AG04449 (cell line): ENCODE data around the gene RANBP10.

Experiments used
- CTCF ChIA-PET: fragments of 350-600 bp; formaldehyde crosslinking; extraction: SDS; loops from one replicate; lab custom pipeline; 2021; ENCODE audit warnings: antibody characterized with exemption; lab: Yijun Ruan, JAX
- POLR2A ChIA-PET: fragments of 400-600, 350-600 bp; formaldehyde crosslinking; extraction: SDS; loops from one replicate; lab custom pipeline; 2020; ENCODE audit warnings: antibody characterized with exemption, inconsistent platforms; lab: Yijun Ruan, JAX
- DNase-seq: peaks from one replicate; pipeline ENCODE4 v3.0.0-alpha.2; 2010; ENCODE audit warnings: low read depth, low spot score
- H3K4me3 ChIP-seq: 2 replicates; pipeline ENCODE4 v1.5.1; 2011; ENCODE audit warnings: low read depth, mild to moderate bottlenecking, control low read depth, low read length
- CTCF ChIP-seq: IDR thresholded peaks from one replicate; pipeline ENCODE4 v1.5.1; 2011; ENCODE audit warnings: mild to moderate bottlenecking, moderate library complexity, low read length, control low read depth, inconsistent platforms; ENCODE audit not compliant: insufficient read depth; ENCODE audit errors: missing control alignments

The RANBP10 gene

GRCh38 chr16:67741118-67741517, 65.2 kb downstream of the RANBP10 start:
- no peak for DNase-seq
- POLR2A ChIA-PET = no interaction called here
- H3K4me3 ChIP-seq = no peak overlapping the region
- no peak for TF ChIP-seq CTCF
- CTCF ChIA-PET = no interaction called here

- TF ChIP-seq CTCF = no peak
- DNase-seq = no peak
- ChIA-PET CTCF (no interaction called here), POLR2A (no interaction called here)
- no peak overlapping the region for H3K4me3 ChIP-seq
These were observed 66.0 kb downstream of the RANBP10 start for GRCh38 chr16:67740391-67740790.

- no peak for DNase-seq
- ChIA-PET CTCF (no interaction called here), POLR2A (no interaction called here)
- H3K4me3 ChIP-seq = no peak overlapping the region
- no peak for TF ChIP-seq CTCF
These were observed 69.5 kb downstream of the RANBP10 start for GRCh38 chr16:67736858-67737257.

- CTCF ChIA-PET = interaction anchor here (1.1 kb wide), 1 partner anchor 82 kb away, joined by 3 read pairs; no protein-coding TSS in a partner anchor
- TF ChIP-seq CTCF = no peak
These were observed 71.6 kb downstream of the RANBP10 start for GRCh38 chr16:67734731-67735201.

GRCh38 chr16:67733734-67734470, 72.5 kb downstream of the RANBP10 start:
- ChIA-PET POLR2A (no interaction called here), CTCF (no interaction called here)
- TF ChIP-seq CTCF = no peak
- no peak overlapping the region for H3K4me3 ChIP-seq
- no peak for DNase-seq

More at GRCh38 chr16:67734731-67735201, 71.6 kb downstream of the RANBP10 start:
- DNase-seq = no peak
- POLR2A ChIA-PET = no interaction called here
- no peak overlapping the region for H3K4me3 ChIP-seq

GRCh38 chr16:67731753-67732095, 74.6 kb downstream of the RANBP10 start:
- no peak for DNase-seq
- H3K4me3 ChIP-seq = no peak overlapping the region
- ChIA-PET POLR2A (no interaction called here), CTCF (no interaction called here)
- no peak for TF ChIP-seq CTCF
